HCT116 (cell line): ENCODE measurements around the gene RRBP1. TPM values are rescaled to one million over a fixed set of nuclear protein-coding genes. Genes with fewer than 3 reads are reported as not detected.

Experiments used
- ATAC-seq: fragments of 200-7000 bp; cut with Tn5 transposase; 2 replicates; pipeline ENCODE4 v1.9.1; 2020; ENCODE audit warnings: mild to moderate bottlenecking, moderate library complexity
- BruUV-seq: library from RNA; stranded (reverse); fragments of 400-500 nt; replicated peaks from 2 replicates; lab custom pipeline; 2021; lab: Mats Ljungman, UMichigan
- CTCF ChIA-PET: fragments of 300-600 bp; sonication (Branson Sonifier 250); formaldehyde crosslinking; loops from one replicate; lab custom pipeline; 2021; ENCODE audit warnings: antibody characterized with exemption; lab: Charles Lee
- POLR2A ChIA-PET: fragments of 300-600, 350-600 bp; sonication (Branson Sonifier 250); formaldehyde crosslinking; loops from one replicate; lab custom pipeline; 2021; ENCODE audit warnings: antibody characterized with exemption; lab: Charles Lee
- RAD21 ChIA-PET, 2 experiments: fragments of 300-600 bp; sonication (Branson Sonifier 250); formaldehyde crosslinking; loops; one replicate each; lab custom pipeline; 2023; ENCODE audit warnings: low total read pairs in 2 of 2; ENCODE audit not compliant: uncharacterized antibody in 2 of 2, unreplicated experiment in 2 of 2, low non-redundant PET in 1 of 2; lab: Charles Lee
- DNase-seq: peaks from one replicate; pipeline ENCODE4 v3.0.0-alpha.2; 2010; ENCODE audit warnings: low read depth, low spot score
- H2AFZ ChIP-seq: fragments of 200-600 bp; shearing (Covaris generic), sonication (generic); 2 replicates; pipeline ENCODE4 v1.6.1; 2017; ENCODE audit warnings: low read depth, mixed run types, mixed read lengths, antibody characterized with exemption, low read length; ENCODE audit not compliant: poor library complexity, severe bottlenecking
- H3K27ac ChIP-seq: 2 replicates; pipeline ENCODE4 v1.5.1; 2012; ENCODE audit warnings: low read depth, low read length
- H3K27me3 ChIP-seq: fragments of 200-600 bp; sonication (generic); 2 replicates; pipeline ENCODE4 v1.6.1; 2016; ENCODE audit warnings: mixed run types, low read length, mixed read lengths; ENCODE audit not compliant: insufficient read depth
- H3K36me3 ChIP-seq, 2 experiments: fragments of 200-500 bp in 1 of 2; fragments of 200-600 bp in 1 of 2; sonication (Bioruptor generic) in 1 of 2; sonication (generic) in 1 of 2; 2 replicates each; pipeline versions ENCODE4 v1.5.1 to v1.6.1; 2014 to 2016; ENCODE audit warnings: low read length in 2 of 2, inconsistent platforms in 1 of 2, mixed read lengths in 1 of 2, mixed run types in 1 of 2; ENCODE audit not compliant: insufficient read depth in 2 of 2, control insufficient read depth in 1 of 2
- H3K4me1 ChIP-seq, 2 experiments: fragments of 200-600 bp in 1 of 2; sonication (generic) in 1 of 2; 2 replicates each; pipeline versions ENCODE4 v1.5.1 to v1.6.1; 2012 to 2017; ENCODE audit warnings: low read length in 2 of 2, inconsistent platforms in 1 of 2, mild to moderate bottlenecking in 1 of 2, mixed read lengths in 1 of 2, mixed run types in 1 of 2, moderate library complexity in 1 of 2; ENCODE audit not compliant: insufficient read depth in 2 of 2, control insufficient read depth in 1 of 2
- H3K4me2 ChIP-seq: fragments of 200-600 bp; sonication (generic); 2 replicates; pipeline ENCODE4 v1.6.1; 2017; ENCODE audit warnings: mixed run types, low read length, mixed read lengths
- H3K4me3 ChIP-seq, 2 experiments: fragments of 200-600 bp in 1 of 2; sonication (generic) in 1 of 2; replicated peaks in 1 of 2; 2 replicates each; pipeline ENCODE4 v1.5.1; 2011 to 2016; ENCODE audit warnings: low read length in 2 of 2, control low read depth in 1 of 2, low read depth in 1 of 2, mild to moderate bottlenecking in 1 of 2, mixed read lengths in 1 of 2, mixed run types in 1 of 2
- H3K79me2 ChIP-seq: fragments of 200-600 bp; sonication (generic); 2 replicates; pipeline ENCODE4 v1.6.1; 2017; ENCODE audit warnings: mild to moderate bottlenecking, mixed run types, low read length, moderate library complexity, mixed read lengths; ENCODE audit not compliant: insufficient read depth
- H3K9ac ChIP-seq: fragments of 200-600 bp; sonication (generic); 2 replicates; pipeline ENCODE4 v1.6.1; 2016; ENCODE audit warnings: low read length, mixed read lengths
- H3K9me2 ChIP-seq: fragments of 200-600 bp; sonication (generic), shearing (Covaris generic); 2 replicates; pipeline ENCODE4 v1.6.1; 2017; ENCODE audit warnings: mixed run types, mild to moderate bottlenecking, moderate library complexity; ENCODE audit not compliant: insufficient read depth
- H3K9me3 ChIP-seq, 2 experiments: fragments of 200-500 bp in 1 of 2; fragments of 200-600 bp in 1 of 2; sonication (Bioruptor generic) in 1 of 2; sonication (generic) in 1 of 2; 2 replicates each; pipeline ENCODE4 v1.6.1; 2014 to 2017; ENCODE audit warnings: low read length in 2 of 2, mixed read lengths in 2 of 2, inconsistent platforms in 1 of 2, low read depth in 1 of 2, mild to moderate bottlenecking in 1 of 2, mixed run types in 1 of 2, moderate library complexity in 1 of 2; ENCODE audit not compliant: control insufficient read depth in 1 of 2, insufficient read depth in 1 of 2
- H4K20me1 ChIP-seq: fragments of 200-600 bp; sonication (generic), shearing (Covaris generic); 2 replicates; pipeline ENCODE4 v1.6.1; 2017; ENCODE audit warnings: mixed run types, mild to moderate bottlenecking, moderate library complexity; ENCODE audit not compliant: insufficient read depth
- CBX3 ChIP-seq: IDR thresholded peaks from 2 replicates; pipeline ENCODE4 v1.6.1; 2012; ENCODE audit warnings: low read depth
- EGR1 ChIP-seq: IDR thresholded peaks from 2 replicates; pipeline ENCODE4 v1.6.1; 2012; ENCODE audit warnings: low read depth
- ELF1 ChIP-seq: IDR thresholded peaks from 2 replicates; pipeline ENCODE4 v1.6.1; 2012; ENCODE audit warnings: low read depth, borderline replicate concordance
- EZH2 ChIP-seq: fragments of 200-600 bp; sonication (generic); IDR thresholded peaks from 2 replicates; pipeline ENCODE4 v1.6.1; 2017; ENCODE audit warnings: antibody characterized with exemption, mixed run types
- JUND ChIP-seq: IDR thresholded peaks from 2 replicates; pipeline ENCODE4 v1.6.1; 2012
- POLR2A ChIP-seq: IDR thresholded peaks from 2 replicates; pipeline ENCODE4 v1.7.0; 2011; ENCODE audit warnings: borderline replicate concordance; ENCODE audit not compliant: insufficient read depth, insufficient read length; ENCODE audit errors: extremely low read depth
- SP1 ChIP-seq: IDR thresholded peaks from 2 replicates; pipeline ENCODE4 v1.6.1; 2012; ENCODE audit warnings: low read depth
- SRF ChIP-seq: IDR thresholded peaks from 2 replicates; pipeline ENCODE4 v1.6.1; 2012; ENCODE audit warnings: low read depth
- YY1 ChIP-seq: IDR thresholded peaks from 2 replicates; pipeline ENCODE4 v1.6.1; 2011; ENCODE audit warnings: low read length, low read depth, moderate library complexity, mild to moderate bottlenecking; ENCODE audit not compliant: insufficient replicate concordance; ENCODE audit errors: extremely low read depth
- intact Hi-C: fragments of 100-400 bp; cut with micrococcal nuclease; formaldehyde crosslinking; loops from 2 replicates; pipeline ENCODE4 v1.10.0; 2022
- total RNA-seq: library from RNA; stranded (reverse); gene quantifications from one replicate; pipeline ENCODE4 v1.2.1, GENCODE V29; 2021; ENCODE audit not compliant: unreplicated experiment
- TF ChIP-seq, protein P1 (sequence below): IDR thresholded peaks from 2 replicates; pipeline ENCODE4 v1.6.1; 2011; ENCODE audit warnings: mild to moderate bottlenecking, low read length, moderate library complexity; ENCODE audit not compliant: insufficient replicate concordance; ENCODE audit errors: extremely low read depth
- TF ChIP-seq, protein P2 (sequence below): IDR thresholded peaks from 2 replicates; pipeline ENCODE4 v1.6.1; 2012

RRBP1 gene
- total RNA-seq, 1 experiment from 2014 or later: 123 TPM

DNA sequence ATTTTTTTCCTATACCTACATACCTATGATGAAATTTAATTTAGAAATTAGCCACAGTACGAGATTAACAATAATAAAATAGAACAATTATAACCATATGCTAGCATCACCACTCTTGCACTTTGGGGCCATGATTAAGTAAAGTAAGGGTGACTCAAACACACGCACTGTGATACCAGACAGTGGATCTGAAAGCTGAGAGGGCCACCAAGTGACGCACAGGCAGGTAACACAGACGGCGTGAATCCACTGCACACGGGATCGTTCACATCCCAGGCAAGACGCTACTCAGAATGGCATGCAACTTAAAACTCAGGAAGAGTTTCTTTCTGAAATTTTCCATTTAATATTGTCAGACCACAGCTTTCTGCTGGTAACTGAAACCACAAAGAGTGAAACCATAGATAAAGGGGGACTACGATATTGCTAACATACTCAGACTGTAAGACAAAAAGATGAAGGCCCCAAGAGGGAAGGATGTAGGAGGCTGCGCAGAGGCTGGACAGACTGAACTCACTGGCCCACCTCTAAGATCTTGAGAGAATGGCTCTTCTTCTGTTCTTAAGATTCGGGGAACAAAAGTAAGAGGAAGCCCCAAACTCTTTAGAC lies 17.9 kb downstream of the RRBP1 start:
- H3K4me2 ChIP-seq: no peak overlapping the region
- intact Hi-C loops: no loop called here

More for the DNA sequence above, 17.9 kb downstream of the RRBP1 start:
- ATAC-seq (no peak), DNase-seq (no peak)
- Histone ChIP-seq H2AFZ (no peak overlapping the region), H3K4me3 (no peak overlapping the region), H3K79me2 (peaks cover 87% of the 10 kb centered on the region), H3K9me3 (no peaks in the 10 kb centered on the region), H3K36me3 (peaks cover 0 to 8% of the 10 kb centered on the region in 2 experiments; a peak in 1 of 4 replicates), H3K9ac (no peak overlapping the region), H4K20me1 (no peaks in the 10 kb centered on the region; the same call in 1 of the 2 replicates), H3K4me1 (no peaks in the 10 kb centered on the region; a peak in 1 of 4 replicates), H3K27ac (no peak overlapping the region), H3K9me2 (no peaks in the 10 kb centered on the region), H3K27me3 (no peaks in the 10 kb centered on the region)
- RAD21 ChIA-PET: no interaction called here
- no TSS peak for BruUV-seq
- CTCF ChIA-PET: interaction anchor here (1.4 to 1.5 kb wide), 2 partner anchors 15 to 234 kb away, joined by 3 to 4 read pairs; no protein-coding TSS in a partner anchor
- TF ChIP-seq POLR2A: no peak
- TF ChIP-seq YY1: no peak
- TF ChIP-seq, protein P1, sequence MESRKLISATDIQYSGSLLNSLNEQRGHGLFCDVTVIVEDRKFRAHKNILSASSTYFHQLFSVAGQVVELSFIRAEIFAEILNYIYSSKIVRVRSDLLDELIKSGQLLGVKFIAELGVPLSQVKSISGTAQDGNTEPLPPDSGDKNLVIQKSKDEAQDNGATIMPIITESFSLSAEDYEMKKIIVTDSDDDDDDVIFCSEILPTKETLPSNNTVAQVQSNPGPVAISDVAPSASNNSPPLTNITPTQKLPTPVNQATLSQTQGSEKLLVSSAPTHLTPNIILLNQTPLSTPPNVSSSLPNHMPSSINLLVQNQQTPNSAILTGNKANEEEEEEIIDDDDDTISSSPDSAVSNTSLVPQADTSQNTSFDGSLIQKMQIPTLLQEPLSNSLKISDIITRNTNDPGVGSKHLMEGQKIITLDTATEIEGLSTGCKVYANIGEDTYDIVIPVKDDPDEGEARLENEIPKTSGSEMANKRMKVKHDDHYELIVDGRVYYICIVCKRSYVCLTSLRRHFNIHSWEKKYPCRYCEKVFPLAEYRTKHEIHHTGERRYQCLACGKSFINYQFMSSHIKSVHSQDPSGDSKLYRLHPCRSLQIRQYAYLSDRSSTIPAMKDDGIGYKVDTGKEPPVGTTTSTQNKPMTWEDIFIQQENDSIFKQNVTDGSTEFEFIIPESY: no peak
- TF ChIP-seq, protein P2, sequence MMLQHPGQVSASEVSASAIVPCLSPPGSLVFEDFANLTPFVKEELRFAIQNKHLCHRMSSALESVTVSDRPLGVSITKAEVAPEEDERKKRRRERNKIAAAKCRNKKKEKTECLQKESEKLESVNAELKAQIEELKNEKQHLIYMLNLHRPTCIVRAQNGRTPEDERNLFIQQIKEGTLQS: no peak
- TF ChIP-seq SP1: no peak
- no peak for TF ChIP-seq CBX3
- no peak for TF ChIP-seq EZH2
- no peak for TF ChIP-seq SRF
- no peak for TF ChIP-seq ELF1
- no peak for TF ChIP-seq EGR1
- TF ChIP-seq JUND: no peak
- POLR2A ChIA-PET: interaction anchor here (1.4 kb wide), 1 partner anchor 18 kb away, joined by 3 read pairs; the partner anchor contains the start of gene RRBP1
